HS-27A (cell line): ENCODE results near the gene CCDC60.
A peak's percentile ranks its signal among the peaks of the same experiment; 100 is the strongest.

ENCODE experiments used
- DNase-seq: peaks from one replicate; pipeline ENCODE4 v3.0.0-alpha.2; 2012; ENCODE audit warnings: low read depth, missing footprints

CCDC60 gene

DNA sequence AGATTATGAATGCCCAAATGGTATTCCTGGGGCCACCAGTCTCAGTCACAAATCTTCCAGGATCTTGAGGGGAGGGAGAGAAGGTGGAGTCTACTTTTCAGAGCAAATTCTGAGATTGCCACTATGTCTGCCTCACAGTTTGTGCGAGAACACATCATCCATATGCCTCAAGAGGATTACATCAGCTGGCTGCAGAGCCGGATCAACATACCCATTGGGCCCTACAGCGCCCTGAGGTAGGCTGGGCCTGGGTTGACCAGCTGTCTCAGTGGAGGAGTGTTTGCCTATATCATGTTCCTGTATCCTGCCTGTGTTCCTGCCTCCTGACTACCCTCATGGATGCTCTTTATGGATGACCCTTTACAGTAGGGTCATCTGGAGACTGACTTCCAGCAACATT lies 205.9 kb downstream of the CCDC60 start:
- DNase-seq: no peak

DNA sequence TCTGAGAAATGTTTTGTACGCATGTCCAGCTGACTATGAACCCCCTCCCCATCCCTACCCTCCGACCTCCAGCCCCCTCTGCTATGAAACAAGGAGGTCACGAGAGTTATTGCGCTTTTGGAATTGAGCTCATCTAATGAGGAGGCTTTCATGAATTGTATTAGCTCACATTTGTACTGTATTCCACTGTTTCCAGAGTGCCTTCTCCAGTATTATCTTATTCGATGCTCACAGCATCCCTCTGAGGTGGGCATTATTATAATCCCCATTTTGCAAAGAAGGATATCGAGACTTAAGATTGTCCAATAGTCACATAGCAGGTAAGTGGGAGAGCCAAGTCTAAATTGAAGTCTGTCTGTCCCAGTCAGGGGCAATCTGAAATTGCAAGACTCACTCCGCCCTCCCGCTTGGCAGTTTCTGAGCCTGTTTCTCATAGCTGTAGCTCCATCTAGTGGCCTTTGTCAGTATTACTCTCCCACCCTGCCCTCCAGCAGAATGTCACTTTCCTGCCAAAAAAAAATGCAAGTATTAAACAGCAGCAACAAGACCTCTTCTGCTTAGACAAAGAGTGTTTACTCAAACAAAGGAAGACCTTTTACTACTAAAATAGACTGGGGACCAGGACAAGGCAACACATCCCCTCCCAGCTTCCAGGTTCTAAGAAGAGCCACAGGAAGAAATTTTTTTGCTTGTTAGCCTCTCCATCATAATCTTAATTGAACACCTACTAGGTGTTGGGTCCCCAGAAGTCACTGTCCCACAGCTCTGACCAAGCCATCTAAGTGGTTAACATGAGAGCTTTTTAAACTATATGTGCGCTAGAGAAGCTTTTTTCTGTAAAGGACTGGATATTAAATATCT lies 210.5 kb downstream of the CCDC60 start:
- DNase-seq: peak; percentile 31

DNA sequence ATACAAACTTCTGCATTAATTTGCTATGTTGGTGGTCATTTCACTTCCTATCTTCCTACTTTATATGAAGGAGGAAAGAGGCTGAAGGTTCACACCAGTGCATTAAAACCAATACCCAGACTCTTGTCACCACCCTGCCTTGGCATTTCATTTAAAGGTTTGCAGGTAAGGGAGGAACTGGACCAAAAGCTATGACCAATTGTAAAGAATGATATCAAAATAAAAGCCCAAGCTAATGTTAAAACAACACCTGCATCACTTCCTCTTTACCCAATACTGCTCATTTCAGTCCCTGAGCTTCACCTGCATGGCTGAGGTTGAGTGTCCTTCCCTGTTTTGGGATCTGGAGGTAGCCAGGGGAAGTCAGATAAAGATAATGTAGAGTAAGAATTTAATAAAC lies 211.8 kb downstream of the CCDC60 start:
- no peak for DNase-seq

DNA sequence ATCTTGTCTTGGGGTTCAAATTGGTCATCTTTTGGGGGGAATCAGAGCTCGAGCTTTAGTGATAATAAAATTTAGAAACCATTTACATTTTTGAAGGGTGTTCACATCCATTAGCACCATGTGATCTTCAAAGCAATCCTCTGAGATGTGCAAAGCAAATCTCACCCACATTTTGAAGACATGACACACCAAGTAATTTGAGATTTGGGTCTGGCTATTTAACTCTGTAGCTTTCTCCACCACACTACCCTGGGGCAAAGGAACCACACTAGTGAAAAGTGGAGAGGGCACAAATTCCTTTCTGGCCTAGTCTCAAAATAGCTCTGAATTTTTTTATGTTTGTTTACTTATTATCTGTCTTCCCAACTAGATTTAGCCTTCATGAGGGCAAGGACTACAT lies 212.5 kb downstream of the CCDC60 start:
- no peak for DNase-seq

DNA sequence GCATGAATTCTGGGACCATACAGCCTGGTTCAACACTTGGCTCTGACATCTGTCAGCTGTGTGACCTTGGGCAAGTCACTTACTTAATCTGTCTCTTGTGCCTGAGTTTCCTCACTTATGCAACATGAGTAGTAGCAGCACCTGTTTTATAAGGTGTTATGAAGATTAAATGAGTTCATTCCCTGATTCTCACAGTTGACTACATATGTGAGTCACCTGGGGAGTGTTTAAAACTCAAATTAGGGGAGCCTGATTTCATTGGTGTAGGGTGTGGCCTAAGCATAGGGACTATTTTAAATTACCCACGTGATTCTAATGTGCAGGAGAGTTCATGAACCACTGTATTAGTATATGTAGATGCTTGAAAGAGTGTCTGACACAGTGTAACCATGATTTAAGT lies 222.3 kb downstream of the CCDC60 start:
- DNase-seq: no peak

DNA sequence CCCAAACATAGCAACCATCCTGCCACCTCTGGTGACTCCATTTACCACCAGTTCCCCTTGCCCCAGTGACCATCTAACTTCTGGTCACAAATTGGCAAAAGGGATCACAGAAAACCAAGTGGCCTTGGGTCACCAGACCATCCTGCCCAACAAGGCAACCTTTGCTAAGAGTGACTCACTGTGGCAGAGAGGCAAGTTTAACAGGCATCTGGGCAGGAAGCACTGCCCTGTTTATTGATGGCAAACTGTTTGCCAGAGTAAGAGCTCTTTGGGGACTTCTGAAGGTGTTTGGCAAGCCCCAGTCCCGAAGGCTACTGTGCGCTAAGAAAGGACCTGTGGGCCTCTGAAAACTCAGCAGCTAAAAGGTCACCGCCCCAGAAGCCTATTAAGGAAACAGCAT lies 230.9 kb downstream of the CCDC60 start:
- no peak for DNase-seq

DNA sequence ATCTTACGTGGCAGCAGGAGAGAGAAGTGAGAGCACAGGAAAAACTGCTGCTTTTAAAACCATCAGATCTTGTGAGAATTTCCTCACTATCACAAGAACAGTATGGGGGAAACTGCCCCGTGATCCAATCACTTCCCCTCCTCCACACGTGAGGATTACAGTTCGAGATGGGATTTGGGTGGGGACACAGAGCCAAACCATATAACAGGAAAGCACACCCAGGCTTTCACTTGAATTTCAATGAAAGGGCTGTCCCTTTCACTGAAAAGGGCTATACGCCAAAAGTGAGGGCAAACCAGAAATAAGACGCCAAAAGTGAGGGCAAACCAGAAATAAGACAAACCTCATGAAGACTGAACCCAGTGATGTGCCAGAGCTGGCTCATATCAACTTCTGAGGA lies 236.2 kb downstream of the CCDC60 start:
- no peak for DNase-seq

DNA sequence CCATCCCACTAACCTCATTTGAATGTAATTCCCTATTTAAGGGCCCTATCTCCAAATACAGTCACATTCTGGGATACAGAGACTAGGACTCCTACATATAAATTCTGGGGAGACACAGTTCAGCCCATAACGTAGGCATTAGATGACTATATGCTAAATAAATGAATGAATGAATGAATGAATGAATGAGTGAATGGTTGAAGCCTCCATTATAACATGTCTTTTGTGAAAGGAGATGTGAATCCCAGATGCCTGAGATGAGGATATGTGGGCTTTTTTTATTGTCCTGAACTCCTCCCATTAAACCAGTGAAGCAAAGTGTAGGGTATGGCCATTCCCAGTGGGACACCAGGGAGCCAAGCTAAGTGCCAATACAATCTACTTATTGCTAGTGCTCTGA lies 238.6 kb downstream of the CCDC60 start:
- no peak for DNase-seq

DNA sequence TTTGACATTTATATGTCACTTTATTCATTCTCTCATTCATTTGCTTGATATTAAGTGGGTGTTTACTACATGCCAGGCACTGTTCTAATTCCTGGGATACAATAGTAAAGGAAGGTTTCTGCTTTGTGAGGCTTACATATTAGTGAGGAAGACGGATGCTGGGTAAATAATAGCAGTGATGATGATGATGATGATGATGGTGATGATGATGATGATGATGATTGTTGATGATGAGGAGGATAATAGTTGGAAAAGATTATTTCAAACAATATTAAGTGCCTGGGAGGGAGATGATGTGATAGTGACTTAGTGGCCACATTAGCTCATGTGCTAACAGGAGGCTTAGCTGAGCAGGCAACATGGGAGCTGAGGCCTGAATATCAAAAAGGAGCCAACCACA lies 239.7 kb downstream of the CCDC60 start:
- DNase-seq: no peak

DNA sequence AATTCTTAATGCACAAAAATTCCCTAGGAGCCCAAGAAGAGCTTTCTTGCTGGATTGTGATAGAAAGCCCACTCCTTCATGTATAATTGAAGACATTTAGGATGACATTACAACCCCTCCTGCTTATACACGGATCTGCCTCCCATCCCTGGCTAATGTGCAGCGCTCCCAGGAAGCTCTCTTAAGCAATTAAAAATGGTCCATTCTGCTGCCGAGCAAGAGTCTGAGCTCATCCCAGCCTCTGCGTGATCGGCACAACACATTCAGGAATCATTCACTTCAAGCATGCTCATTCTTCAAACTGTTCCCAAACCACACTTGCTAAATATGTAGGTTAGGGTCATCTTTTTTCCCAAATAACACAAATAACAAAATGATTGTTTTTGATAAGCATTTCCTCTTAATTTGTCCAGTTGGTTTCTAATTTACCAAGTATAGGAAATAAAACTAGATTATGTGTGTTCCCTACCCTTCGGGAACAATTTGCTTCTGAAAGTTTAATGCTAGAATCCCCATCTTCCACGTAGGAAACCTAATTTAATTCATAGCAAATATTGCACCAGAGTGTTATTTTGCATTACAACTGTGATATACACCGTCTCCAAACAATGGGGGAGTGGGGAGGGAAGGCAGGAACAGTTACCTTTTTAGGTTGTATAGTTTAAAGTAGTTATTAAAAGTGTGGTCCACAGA lies 241.7 kb downstream of the CCDC60 start:
- DNase-seq: no peak

DNA sequence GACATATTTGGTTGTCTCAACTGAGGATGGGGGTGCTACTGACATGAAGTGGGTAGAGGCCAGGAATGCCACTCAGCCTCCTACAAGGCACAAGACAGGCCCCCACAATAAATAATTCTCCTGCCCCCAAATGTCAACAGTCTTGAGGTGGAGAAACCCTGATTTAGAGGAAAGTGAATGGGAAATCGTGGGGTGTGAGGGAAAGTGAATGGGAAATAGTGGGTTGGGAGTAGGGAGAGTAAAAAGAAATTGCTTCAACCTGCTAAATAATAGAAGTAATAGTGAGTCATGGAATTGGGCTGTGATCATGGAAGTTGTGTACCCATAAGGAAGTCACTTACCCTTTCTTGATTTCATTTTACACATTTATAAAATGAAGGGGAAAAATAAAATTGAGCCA lies 242.4 kb downstream of the CCDC60 start:
- DNase-seq: no peak

DNA sequence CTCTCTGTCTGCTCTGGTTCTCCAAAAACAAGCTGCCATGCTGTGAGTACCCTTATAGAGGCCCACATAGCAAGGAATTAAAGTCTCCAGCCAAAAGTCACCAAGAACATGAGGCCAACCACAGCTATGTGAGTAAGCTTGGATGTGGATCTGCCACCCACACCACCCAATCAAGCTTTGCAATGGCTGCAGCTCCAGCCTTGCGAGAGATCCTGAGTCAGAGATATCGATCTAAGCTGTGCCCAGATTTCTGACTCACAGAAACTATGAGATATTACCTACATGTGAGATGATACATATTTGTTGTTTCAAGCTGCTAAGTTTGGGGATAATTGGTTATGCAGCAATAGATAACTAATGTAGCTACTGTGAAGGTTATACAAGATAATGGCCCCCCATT lies 243.6 kb downstream of the CCDC60 start:
- DNase-seq: no peak

DNA sequence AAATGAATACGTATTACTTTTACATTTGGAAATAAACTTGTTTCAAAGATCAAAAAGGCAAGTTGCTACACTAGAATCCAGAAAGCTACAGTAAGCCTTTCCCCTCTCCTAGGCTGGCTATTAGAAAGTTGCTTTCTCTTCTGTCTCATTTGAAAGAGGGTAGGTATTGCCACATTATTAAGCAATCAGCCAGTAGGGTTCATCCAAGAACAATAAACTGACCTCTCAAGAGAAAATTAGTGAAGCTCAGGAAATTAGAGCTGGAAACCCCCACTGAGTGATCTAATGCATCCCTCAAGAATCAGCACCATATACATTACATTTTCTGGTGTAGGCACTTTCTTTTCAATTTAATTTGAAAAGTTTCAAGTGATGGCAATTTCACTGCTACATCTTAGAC lies 254.6 kb downstream of the CCDC60 start:
- no peak for DNase-seq

DNA sequence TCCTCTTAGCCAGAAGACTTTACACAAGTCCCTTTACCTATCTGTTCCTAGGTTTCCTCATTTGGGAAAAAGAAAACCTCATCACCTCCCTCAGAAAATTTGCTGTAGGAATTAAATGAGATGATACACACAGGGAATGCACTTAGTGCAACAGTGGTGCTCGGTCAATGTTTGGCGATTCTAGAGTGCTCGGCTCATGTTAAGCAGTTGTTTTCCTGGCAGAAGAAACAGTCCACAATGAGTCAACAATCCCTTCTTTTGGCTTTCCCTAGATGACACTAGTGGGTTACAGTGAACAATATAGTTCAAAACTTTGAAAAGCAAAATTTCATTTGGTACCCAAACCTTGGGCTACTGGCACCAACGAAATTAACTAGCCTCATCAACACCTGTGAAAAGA lies 255.1 kb downstream of the CCDC60 start:
- no peak for DNase-seq
